Peyer's patch (tissue), 4 donors: ENCODE results near the gene DNMT1. TPM values are rescaled to one million over a fixed set of nuclear protein-coding genes. Genes with fewer than 3 reads are reported as not detected.
A peak's percentile ranks its signal among the peaks of the same experiment; 100 is the strongest.

ENCODE experiments used
- DNase-seq, 3 donors: peaks; one replicate each; pipeline ENCODE4 v3.0.0-alpha.2; 2017 to 2019
- H3K27ac ChIP-seq, 4 donors: fragments of 200-600 bp; sonication (generic); one replicate each; pipeline ENCODE4 v1.5.1; 2016 to 2019
- H3K27me3 ChIP-seq, 2 donors: fragments of 200-600 bp; sonication (generic); one replicate each; pipeline ENCODE4 v1.5.1; 2019
- H3K36me3 ChIP-seq, 3 donors: fragments of 200-600 bp; sonication (generic); one replicate each; pipeline ENCODE4 v1.5.1; 2016 to 2019
- H3K4me1 ChIP-seq, 4 donors: fragments of 200-600 bp; sonication (generic); one replicate each; pipeline ENCODE4 v1.5.1; 2016 to 2019
- H3K4me3 ChIP-seq, 4 donors: fragments of 200-600 bp; sonication (generic); 1 replicate in 3 of 4; 2 replicates in 1 of 4; pipeline ENCODE4 v1.5.1; 2016 to 2019; ENCODE audit warnings: mild to moderate bottlenecking in 1 of 4
- H3K9me3 ChIP-seq, 4 donors: fragments of 200-600 bp; sonication (generic); one replicate each; pipeline ENCODE4 v1.5.1; 2016 to 2019; ENCODE audit warnings: mild to moderate bottlenecking in 1 of 4
- POLR2A ChIP-seq, 2 donors: fragments of 450-650 bp; IDR thresholded peaks; one replicate each; pipeline ENCODE4 v1.5.1; 2017; ENCODE audit warnings: antibody characterized with exemption in 2 of 2, mild to moderate bottlenecking in 2 of 2, moderate library complexity in 2 of 2
- total RNA-seq, 4 donors: library from RNA; depleted of rRNA; stranded (reverse); fragments of >200 nt; gene quantifications; one replicate each; pipeline ENCODE4 v1.1.0, GENCODE V29; 2016
- TF ChIP-seq, protein P1 (sequence below), 6 experiments: fragments of 450-650 bp in 4 of 6; fragments of 200-600 bp in 2 of 6; sonication (generic) in 1 of 6; IDR thresholded peaks; one replicate each; pipeline ENCODE4 v1.5.1; 2017 to 2019; ENCODE audit warnings: antibody characterized with exemption in 6 of 6, mild to moderate bottlenecking in 3 of 6, moderate library complexity in 1 of 6

Gene DNMT1
- total RNA-seq, 4 donors from 2014 or later: 22.1 to 195 (median 41.5) TPM

DNA sequence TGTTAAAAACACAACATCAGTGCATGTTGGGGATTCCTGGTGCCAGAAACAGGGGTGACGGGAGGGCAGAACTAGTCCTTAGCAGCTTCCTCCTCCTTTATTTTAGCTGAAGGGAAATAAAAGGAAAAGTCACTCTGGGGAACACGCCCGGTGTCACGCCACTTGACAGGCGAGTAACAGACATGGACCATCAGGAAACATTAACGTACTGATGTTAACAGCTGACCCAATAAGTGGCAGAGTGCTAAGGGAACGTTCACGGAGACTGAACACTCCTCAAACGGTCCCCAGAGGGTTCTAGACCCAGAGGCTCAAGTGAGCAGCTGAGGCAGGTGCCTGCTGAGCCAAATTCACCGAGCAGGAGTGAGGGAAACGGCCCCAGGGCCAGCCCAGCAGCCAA, 61.2 kb downstream of the DNMT1 start:
- Histone ChIP-seq H3K27ac (no peak overlapping the region), H3K9me3 (no peaks in the 10 kb centered on the region), H3K36me3 (peaks cover 0 to 80% (median 0%) of the 10 kb centered on the region in 3 donors), H3K4me3 (no peak overlapping the region), H3K27me3 (no peaks in the 10 kb centered on the region), H3K4me1 (no peaks in the 10 kb centered on the region)
- TF ChIP-seq, protein P1, sequence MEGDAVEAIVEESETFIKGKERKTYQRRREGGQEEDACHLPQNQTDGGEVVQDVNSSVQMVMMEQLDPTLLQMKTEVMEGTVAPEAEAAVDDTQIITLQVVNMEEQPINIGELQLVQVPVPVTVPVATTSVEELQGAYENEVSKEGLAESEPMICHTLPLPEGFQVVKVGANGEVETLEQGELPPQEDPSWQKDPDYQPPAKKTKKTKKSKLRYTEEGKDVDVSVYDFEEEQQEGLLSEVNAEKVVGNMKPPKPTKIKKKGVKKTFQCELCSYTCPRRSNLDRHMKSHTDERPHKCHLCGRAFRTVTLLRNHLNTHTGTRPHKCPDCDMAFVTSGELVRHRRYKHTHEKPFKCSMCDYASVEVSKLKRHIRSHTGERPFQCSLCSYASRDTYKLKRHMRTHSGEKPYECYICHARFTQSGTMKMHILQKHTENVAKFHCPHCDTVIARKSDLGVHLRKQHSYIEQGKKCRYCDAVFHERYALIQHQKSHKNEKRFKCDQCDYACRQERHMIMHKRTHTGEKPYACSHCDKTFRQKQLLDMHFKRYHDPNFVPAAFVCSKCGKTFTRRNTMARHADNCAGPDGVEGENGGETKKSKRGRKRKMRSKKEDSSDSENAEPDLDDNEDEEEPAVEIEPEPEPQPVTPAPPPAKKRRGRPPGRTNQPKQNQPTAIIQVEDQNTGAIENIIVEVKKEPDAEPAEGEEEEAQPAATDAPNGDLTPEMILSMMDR (IDR thresholded peaks at IDR 0.05): no peak
- no peak for TF ChIP-seq POLR2A (IDR thresholded peaks at IDR 0.05)
- DNase-seq: no peak

DNA sequence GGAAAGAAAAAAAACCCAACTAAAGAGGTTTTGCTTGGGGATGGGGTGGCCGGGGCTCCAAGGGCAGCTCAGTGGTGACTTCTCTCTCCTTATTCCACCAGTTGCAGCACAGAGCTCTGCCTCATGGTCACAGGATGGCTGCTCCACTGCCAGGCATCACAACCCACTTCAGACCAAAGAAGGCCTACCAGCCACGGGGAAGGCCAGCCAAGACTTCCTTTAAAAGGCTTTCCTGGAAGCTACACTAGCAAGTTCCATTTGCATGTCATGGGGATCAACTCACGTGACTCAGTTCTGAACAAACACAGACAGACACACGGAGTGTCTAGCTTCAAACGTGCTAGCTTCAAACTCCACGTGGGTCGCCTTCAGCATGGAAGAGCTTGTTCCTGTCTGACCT, 61.8 kb downstream of the DNMT1 start:
- H3K9me3 ChIP-seq: no peaks in the 10 kb centered on the region
- H3K36me3 ChIP-seq: peaks cover 0 to 79% (median 0%) of the 10 kb centered on the region in 3 donors
- H3K4me1 ChIP-seq: no peaks in the 10 kb centered on the region
- no peak for TF ChIP-seq POLR2A (IDR thresholded peaks at IDR 0.05)
- TF ChIP-seq, protein P1 (IDR thresholded peaks at IDR 0.05): no peak
- H3K4me3 ChIP-seq: no peak overlapping the region
- no peak for DNase-seq
- H3K27me3 ChIP-seq: no peaks in the 10 kb centered on the region
- H3K27ac ChIP-seq: no peak overlapping the region

DNA sequence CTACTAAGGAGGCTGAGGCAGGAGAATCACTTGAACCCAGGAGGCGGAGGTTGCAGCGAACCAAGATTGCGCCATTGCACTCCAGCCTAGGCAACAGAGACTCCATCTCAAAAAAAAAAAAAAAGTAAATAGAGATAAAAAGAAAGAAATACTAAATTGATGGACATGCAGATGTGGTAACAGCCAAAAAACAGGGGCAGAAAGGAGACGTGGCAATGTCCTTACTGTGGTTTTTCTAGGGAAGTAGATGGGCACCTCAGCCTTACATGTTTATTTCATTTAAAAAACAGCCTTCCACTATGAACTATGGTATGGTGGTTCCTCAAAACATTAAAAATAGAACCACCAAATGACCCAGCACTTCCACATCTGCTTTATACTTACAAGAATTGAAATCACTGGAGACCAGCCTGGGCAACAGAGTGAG, 68.5 kb downstream of the DNMT1 start:
- no peak for TF ChIP-seq POLR2A (IDR thresholded peaks at IDR 0.05)
- TF ChIP-seq, protein P1 (IDR thresholded peaks at IDR 0.05): no peak
- DNase-seq: no peak
- no peak overlapping the region for H3K4me3 ChIP-seq
- H3K4me1 ChIP-seq: no peaks in the 10 kb centered on the region
- peaks cover 0 to 18% (median 0%) of the 10 kb centered on the region in 3 donors for H3K36me3 ChIP-seq
- no peaks in the 10 kb centered on the region for H3K27me3 ChIP-seq
- H3K9me3 ChIP-seq: no peaks in the 10 kb centered on the region
- no peak overlapping the region for H3K27ac ChIP-seq

DNA sequence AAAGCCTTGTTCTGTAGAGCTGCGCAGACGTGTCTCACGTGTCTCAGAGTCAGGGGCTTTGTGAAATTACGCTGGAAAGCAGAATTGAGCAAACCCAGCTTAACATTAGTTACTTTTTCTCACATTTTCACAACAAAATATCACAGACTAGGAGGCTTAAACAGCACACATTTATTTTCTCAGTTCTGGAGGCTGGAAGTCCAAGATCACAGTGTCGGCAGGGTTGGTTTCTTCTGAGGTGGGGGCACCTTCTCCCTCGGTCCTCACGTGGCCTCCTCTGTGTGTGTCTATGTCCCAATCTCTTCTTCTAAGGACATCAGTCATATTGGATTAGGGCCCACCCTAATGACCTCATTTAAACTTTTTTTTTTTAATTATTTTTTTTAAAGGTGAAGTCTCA, 70.3 kb downstream of the DNMT1 start:
- no peak for DNase-seq
- H3K36me3 ChIP-seq: peaks cover 0 to 5% (median 0%) of the 10 kb centered on the region in 3 donors
- H3K4me1 ChIP-seq: no peaks in the 10 kb centered on the region
- H3K27me3 ChIP-seq: no peaks in the 10 kb centered on the region
- no peaks in the 10 kb centered on the region for H3K9me3 ChIP-seq
- H3K4me3 ChIP-seq: no peak overlapping the region
- no peak overlapping the region for H3K27ac ChIP-seq
- TF ChIP-seq, protein P1 (IDR thresholded peaks at IDR 0.05): no peak

DNA sequence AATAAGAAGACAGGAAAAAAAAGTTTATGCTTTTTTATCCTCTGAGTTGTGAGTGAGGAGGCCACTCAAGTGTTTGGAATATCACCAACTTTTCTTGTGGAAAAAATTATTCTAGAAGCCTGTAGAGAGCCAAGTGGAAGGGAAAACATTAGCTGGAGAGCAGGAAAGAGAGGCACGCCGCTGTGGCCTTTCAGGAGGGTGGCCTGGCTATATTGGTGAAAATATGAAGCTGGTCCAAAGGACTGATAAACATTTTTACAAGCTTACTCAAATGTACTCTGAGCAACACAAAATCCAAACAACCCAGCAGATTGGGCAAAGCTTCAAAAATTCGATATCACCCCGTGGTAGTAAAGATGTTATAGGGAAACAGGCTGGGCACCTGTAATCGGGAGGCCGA, 72.7 kb downstream of the DNMT1 start:
- TF ChIP-seq, protein P1 (IDR thresholded peaks at IDR 0.05): no peak
- TF ChIP-seq POLR2A (IDR thresholded peaks at IDR 0.05): no peak
- no peaks in the 10 kb centered on the region for H3K27me3 ChIP-seq
- H3K9me3 ChIP-seq: no peaks in the 10 kb centered on the region
- H3K4me1 ChIP-seq: peaks cover 0 to 10% (median 6%) of the 10 kb centered on the region in 4 donors
- no peak for DNase-seq
- H3K4me3 ChIP-seq: no peak overlapping the region
- H3K27ac ChIP-seq: peak overlapping the region in 2 of 4 donors; percentile 21 to 75
- H3K36me3 ChIP-seq: peaks cover 0 to 8% (median 0%) of the 10 kb centered on the region in 3 donors
